ENCODE data around the gene LHPP.

DNA sequence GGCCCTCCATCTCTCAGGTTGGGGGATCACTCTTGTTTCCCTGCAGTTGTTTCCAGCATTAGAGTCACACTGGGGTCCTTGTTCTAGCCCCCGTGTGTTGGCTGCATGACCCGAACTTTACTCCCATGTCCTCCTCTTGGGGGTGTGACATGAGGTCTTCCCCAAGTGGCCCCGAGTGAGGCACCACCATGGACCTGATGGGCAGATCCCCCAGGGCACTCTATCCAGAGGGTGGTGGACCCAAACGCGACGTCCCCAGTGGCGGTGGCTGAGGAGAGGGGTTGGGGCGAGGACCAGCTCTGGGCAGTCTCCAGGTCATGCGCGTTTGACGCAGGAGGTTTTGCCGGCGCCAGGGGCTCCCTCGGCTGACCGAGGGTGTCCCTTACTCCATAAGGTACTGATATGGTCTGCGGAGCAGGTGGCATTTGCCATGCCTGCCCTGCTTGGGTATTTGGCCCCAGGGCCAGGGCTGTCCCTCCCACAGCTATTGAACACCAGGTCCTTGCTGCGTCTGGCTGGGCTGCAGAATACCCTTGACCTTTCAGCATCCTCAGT is 131.9 kb downstream of the LHPP start:
- TF ChIP-seq POLR2A (IDR thresholded peaks at IDR 0.05) (no peak), POLR2AphosphoS5 (IDR thresholded peaks at IDR 0.05) (no peak)
- TF ChIP-seq, protein P1, sequence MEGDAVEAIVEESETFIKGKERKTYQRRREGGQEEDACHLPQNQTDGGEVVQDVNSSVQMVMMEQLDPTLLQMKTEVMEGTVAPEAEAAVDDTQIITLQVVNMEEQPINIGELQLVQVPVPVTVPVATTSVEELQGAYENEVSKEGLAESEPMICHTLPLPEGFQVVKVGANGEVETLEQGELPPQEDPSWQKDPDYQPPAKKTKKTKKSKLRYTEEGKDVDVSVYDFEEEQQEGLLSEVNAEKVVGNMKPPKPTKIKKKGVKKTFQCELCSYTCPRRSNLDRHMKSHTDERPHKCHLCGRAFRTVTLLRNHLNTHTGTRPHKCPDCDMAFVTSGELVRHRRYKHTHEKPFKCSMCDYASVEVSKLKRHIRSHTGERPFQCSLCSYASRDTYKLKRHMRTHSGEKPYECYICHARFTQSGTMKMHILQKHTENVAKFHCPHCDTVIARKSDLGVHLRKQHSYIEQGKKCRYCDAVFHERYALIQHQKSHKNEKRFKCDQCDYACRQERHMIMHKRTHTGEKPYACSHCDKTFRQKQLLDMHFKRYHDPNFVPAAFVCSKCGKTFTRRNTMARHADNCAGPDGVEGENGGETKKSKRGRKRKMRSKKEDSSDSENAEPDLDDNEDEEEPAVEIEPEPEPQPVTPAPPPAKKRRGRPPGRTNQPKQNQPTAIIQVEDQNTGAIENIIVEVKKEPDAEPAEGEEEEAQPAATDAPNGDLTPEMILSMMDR (IDR thresholded peaks at IDR 0.05): no peak

Data from transverse colon (tissue), 4 donors.